OCI-LY3 (cell line): Measurements from ENCODE around the gene TNFRSF18.

Source experiments
- EZH2phosphoT487 ChIP-seq: fragments of 200-600 bp; shearing (Covaris generic); IDR thresholded peaks from 2 replicates; pipeline ENCODE4 v1.6.1; 2018; ENCODE audit warnings: antibody characterized with exemption, mixed run types, low read depth
- TF ChIP-seq, protein P1 (sequence below): fragments of 200-600, 300-600 bp; sonication (generic); IDR thresholded peaks from 2 replicates; pipeline ENCODE4 v1.5.1; 2014; ENCODE audit warnings: antibody characterized with exemption, low read length, low read depth

DNA sequence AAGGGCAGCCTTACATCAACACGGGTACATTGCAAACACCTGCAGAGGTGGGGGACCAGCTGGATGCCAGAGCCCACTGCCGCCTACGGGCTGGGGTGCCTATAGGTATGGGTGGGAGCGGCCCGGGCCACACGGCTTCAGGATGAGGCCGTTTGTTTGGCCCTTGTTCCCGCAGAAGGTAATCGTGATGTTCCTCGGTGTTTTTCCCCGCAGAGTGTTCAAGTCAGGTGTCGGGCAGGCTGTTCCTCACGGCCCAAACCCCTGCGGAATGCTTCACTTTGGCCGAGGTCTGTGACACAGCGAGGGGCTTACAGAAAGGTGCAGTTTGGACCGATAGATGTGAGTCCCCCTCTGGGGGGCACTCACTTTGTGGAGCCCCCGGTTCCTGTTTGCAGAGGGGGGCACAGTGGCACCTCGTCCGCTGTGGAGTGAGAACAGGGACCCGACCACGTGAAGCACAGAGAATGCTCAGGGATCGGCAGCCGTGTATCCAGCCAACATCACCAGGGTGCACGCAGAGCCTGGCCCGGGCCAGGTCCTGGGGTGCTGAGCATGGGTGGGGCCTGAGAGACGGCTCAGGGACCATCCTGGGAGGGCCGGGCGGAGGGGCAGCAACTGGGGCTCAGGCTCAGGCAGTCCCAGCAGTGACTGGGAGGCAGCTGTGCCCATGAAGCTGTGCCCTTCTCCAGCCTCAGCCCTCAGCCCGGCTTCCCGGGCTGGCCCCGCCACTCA lies 33.2 kb downstream of the TNFRSF18 start:
- TF ChIP-seq, protein P1, sequence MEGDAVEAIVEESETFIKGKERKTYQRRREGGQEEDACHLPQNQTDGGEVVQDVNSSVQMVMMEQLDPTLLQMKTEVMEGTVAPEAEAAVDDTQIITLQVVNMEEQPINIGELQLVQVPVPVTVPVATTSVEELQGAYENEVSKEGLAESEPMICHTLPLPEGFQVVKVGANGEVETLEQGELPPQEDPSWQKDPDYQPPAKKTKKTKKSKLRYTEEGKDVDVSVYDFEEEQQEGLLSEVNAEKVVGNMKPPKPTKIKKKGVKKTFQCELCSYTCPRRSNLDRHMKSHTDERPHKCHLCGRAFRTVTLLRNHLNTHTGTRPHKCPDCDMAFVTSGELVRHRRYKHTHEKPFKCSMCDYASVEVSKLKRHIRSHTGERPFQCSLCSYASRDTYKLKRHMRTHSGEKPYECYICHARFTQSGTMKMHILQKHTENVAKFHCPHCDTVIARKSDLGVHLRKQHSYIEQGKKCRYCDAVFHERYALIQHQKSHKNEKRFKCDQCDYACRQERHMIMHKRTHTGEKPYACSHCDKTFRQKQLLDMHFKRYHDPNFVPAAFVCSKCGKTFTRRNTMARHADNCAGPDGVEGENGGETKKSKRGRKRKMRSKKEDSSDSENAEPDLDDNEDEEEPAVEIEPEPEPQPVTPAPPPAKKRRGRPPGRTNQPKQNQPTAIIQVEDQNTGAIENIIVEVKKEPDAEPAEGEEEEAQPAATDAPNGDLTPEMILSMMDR = no peak
- TF ChIP-seq EZH2phosphoT487 = no peak
